HFFc6 (cell line): ENCODE results near the gene MAP3K7. TPM values are rescaled to one million over a fixed set of nuclear protein-coding genes. Genes with fewer than 3 reads are reported as not detected.

ENCODE experiments used
- DNase-seq: peaks from one replicate; pipeline ENCODE4 v3.0.0-alpha.2; 2018
- H3K27ac Mint-ChIP-seq: 2 replicates; pipeline ENCODE4 v1.8.0; 2020; ENCODE audit warnings: mild to moderate bottlenecking, mixed read lengths
- H3K27me3 Mint-ChIP-seq: 2 replicates; pipeline ENCODE4 v1.8.0; 2021; ENCODE audit warnings: mild to moderate bottlenecking, moderate library complexity, mixed read lengths; ENCODE audit not compliant: insufficient read depth
- H3K36me3 Mint-ChIP-seq: 2 replicates; pipeline ENCODE4 v1.8.0; 2021; ENCODE audit warnings: low read depth, mixed read lengths
- H3K4me1 Mint-ChIP-seq: 2 replicates; pipeline ENCODE4 v1.8.0; 2020; ENCODE audit warnings: low read depth, mixed read lengths
- H3K4me3 Mint-ChIP-seq: 2 replicates; pipeline ENCODE4 v1.8.0; 2020; ENCODE audit warnings: mild to moderate bottlenecking, moderate library complexity, mixed read lengths
- H3K9me3 Mint-ChIP-seq: 2 replicates; pipeline ENCODE4 v1.8.0; 2020; ENCODE audit warnings: mild to moderate bottlenecking, mixed read lengths
- CTCF ChIP-seq: fragments of 200-600 bp; sonication (generic); IDR thresholded peaks from 2 replicates; pipeline ENCODE4 v1.5.0; 2021; ENCODE audit warnings: antibody characterized with exemption, mild to moderate bottlenecking
- total RNA-seq, 6 experiments: library from RNA; stranded (reverse); fragmentation: NEBNext Ultra II Directional; extraction: Animal tissue kit (Norgen Biotek cat#: 25700); gene quantifications; 2 replicates in 1 of 6; 3 replicates in 5 of 6; pipeline ENCODE4 v1.2.3, GENCODE V29; 2021

Gene MAP3K7
- total RNA-seq, 6 experiments from 2014 or later: 27.9 to 35.4 (median 32.1) TPM

GRCh38 chr6:90536520-90536919 lies 50.4 kb downstream of the MAP3K7 start:
- H3K27me3 Mint-ChIP-seq: no peaks in the 10 kb centered on the region
- no peak overlapping the region for H3K27ac Mint-ChIP-seq
- H3K4me3 Mint-ChIP-seq: no peak overlapping the region
- peaks cover 6% of the 10 kb centered on the region; the same call in 1 of the 2 replicates for H3K36me3 Mint-ChIP-seq
- TF ChIP-seq CTCF: no peak
- no peak for DNase-seq
- no peaks in the 10 kb centered on the region for H3K9me3 Mint-ChIP-seq
- peaks cover 24% of the 10 kb centered on the region for H3K4me1 Mint-ChIP-seq

- peaks cover 24% of the 10 kb centered on the region for H3K4me1 Mint-ChIP-seq
- no peak overlapping the region for H3K27ac Mint-ChIP-seq
- no peak overlapping the region for H3K4me3 Mint-ChIP-seq
- H3K27me3 Mint-ChIP-seq: no peaks in the 10 kb centered on the region
- H3K9me3 Mint-ChIP-seq: no peaks in the 10 kb centered on the region
- peaks cover 6% of the 10 kb centered on the region; the same call in 1 of the 2 replicates for H3K36me3 Mint-ChIP-seq
- no peak for TF ChIP-seq CTCF
- no peak for DNase-seq
Observed at GRCh38 chr6:90534337-90535025, 52.4 kb downstream of the MAP3K7 start.

GRCh38 chr6:90533615-90534336 lies 53.1 kb downstream of the MAP3K7 start:
- H3K27me3 Mint-ChIP-seq: no peaks in the 10 kb centered on the region
- no peak overlapping the region for H3K4me3 Mint-ChIP-seq
- peaks cover 6% of the 10 kb centered on the region; the same call in 1 of the 2 replicates for H3K36me3 Mint-ChIP-seq
- H3K27ac Mint-ChIP-seq: no peak overlapping the region
- H3K9me3 Mint-ChIP-seq: no peaks in the 10 kb centered on the region
- H3K4me1 Mint-ChIP-seq: peaks cover 17% of the 10 kb centered on the region
- no peak for TF ChIP-seq CTCF
- DNase-seq: no peak

GRCh38 chr6:90530882-90531281 lies 56.0 kb downstream of the MAP3K7 start:
- H3K9me3 Mint-ChIP-seq: no peaks in the 10 kb centered on the region
- TF ChIP-seq CTCF: no peak
- H3K36me3 Mint-ChIP-seq: no peaks in the 10 kb centered on the region
- no peak overlapping the region for H3K27ac Mint-ChIP-seq
- no peaks in the 10 kb centered on the region; the same call in 1 of the 2 replicates for H3K4me1 Mint-ChIP-seq
- H3K4me3 Mint-ChIP-seq: no peak overlapping the region
- DNase-seq: no peak
- H3K27me3 Mint-ChIP-seq: no peaks in the 10 kb centered on the region

- Mint-ChIP-seq H3K27ac (no peak overlapping the region), H3K4me1 (no peaks in the 10 kb centered on the region), H3K9me3 (no peaks in the 10 kb centered on the region), H3K4me3 (no peak overlapping the region), H3K36me3 (peaks cover 8% of the 10 kb centered on the region), H3K27me3 (no peaks in the 10 kb centered on the region)
- no peak for TF ChIP-seq CTCF
- no peak for DNase-seq
Observed at GRCh38 chr6:90525421-90525820, 61.5 kb downstream of the MAP3K7 start.
